Activated naive CD4-positive, alpha-beta T cell treated with anti-CD3 and anti-CD28 coated beads, Interleukin-2, amount 50 U/mL, for 16 hours (primary cell): ENCODE data around the gene EPHA6.
"Not testable (repeated sequence)": the region's sequence is repeated elsewhere in the genome, so short reads cannot be mapped to it uniquely, and the experiment has no call there.

Experiments used
- DNase-seq: peaks from one replicate; pipeline ENCODE4 v3.0.0-alpha.2; 2020

The EPHA6 gene

DNA sequence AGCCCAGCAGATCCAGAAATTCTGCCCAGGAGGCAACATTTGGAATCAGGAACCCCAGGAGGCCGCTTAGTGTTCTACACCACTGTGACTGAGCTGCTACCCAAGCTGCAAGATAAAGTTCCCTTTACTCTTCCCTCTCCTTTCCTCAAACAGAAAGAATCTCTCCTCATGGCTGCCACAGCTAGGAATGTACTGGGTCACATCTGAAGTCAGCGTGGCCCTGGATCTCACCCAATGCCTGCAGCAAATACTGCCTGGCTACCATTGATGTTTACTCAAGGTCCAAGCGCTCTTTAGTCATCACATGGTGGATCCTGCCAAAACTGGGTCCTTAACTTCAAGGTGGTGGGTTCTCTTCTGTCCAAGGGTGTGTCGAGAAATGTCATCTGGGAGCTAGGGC is 382.7 kb downstream of the EPHA6 start:
- DNase-seq, result no peak

DNA sequence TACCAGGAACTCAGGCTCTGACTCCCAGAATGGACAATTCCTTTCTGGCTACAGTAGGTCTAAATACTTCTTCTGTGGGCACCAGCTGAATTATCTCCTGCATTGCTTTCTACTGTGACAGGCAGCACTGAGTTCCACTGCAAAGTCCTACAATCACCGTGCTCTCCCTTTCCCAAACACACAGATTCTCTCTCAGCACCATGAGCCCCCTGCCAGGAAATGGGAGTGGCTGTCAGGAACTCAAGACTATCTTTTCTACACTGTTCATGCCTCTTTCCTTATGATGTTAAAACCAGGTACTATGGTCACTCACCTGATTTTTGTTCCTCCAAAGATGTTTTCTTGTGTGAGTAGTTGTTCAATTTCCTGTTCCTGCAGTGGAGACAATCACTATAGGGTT is 383.4 kb downstream of the EPHA6 start:
- no peak for DNase-seq

GRCh38 chr3:97200387-97200786 is 386.0 kb downstream of the EPHA6 start:
- DNase-seq, result no peak

GRCh38 chr3:97201814-97202213 is 387.4 kb downstream of the EPHA6 start:
- no peak for DNase-seq

- DNase-seq, result no peak
These were observed 414.6 kb downstream of the EPHA6 start for GRCh38 chr3:97228966-97229365.

- DNase-seq, result no peak
These were observed 416.1 kb downstream of the EPHA6 start for GRCh38 chr3:97230486-97230885.

DNA sequence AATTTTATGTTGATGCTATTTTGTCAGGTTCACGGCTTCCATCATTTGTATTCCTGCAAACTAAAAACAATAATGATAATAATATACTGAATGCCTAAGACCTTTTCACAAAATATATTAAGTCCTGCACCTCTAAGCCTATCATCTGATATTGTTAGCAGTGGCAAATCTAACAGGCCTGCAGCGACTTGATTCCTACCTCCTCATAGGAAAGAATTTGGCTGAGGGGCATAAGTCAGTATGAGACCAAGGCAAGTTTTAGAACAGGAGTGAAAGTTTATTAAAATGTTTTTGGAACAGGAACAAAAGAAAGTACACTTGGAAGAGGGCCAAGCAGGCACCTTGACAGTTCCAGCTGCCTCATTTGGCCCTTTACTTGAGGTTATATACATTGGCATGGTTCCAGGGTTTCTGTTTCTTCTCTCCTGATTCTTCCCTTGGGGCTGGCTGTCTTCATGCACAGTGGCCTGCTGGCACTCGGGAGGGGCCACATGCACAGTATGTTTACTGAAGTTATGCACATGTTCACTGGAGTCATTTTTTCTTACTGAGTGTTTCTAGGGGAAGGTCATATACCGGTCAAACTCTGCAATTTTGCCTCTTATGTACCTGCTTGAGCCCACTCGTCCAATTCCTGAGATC is 418.1 kb downstream of the EPHA6 start:
- DNase-seq, result no peak

DNA sequence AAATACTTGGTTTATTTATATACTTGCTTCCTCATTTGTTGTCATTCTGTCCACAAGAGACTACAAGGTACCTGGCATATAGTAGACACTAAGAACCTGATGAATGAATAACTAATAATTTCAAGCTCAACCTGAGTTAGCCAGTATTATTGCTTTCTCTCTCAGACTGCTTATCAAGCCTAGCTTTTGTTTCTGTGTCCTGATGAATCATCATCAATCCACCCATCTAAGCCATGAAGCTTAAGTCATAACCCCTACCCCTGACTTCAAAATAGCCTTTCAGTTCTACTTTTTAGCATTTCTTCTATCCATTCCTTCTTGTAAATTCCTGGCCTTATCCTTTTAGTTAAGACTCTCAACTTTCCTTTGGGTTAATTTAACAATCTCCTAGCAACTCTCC is 420.8 kb downstream of the EPHA6 start:
- DNase-seq, result no peak

- no peak for DNase-seq
These were observed 421.4 kb downstream of the EPHA6 start for GRCh38 chr3:97235611-97236315.

DNA sequence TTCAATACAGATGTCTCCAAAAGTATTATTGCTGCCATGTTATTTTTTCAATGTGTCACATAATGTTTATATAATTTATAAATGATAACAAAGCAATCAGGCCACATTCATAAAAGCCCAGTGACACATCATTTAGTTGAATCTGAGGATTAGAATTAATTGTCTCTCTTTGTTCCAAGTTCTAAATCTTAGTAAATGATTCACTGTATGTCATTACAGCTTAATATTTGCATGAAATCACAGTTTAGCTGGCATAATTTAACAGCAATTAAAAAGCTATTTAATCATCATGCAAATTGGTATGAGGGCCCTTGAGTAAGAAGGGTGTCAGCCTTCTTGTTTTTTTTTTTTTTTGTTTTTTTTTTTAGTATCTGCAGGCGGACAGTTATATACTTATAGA is 427.0 kb downstream of the EPHA6 start:
- DNase-seq, result no peak

- DNase-seq, result no peak
These were observed 431.0 kb downstream of the EPHA6 start for GRCh38 chr3:97245201-97245910.

GRCh38 chr3:97256060-97256459 is 441.7 kb downstream of the EPHA6 start:
- DNase-seq, result no peak

- DNase-seq, result no peak
These were observed 443.7 kb downstream of the EPHA6 start for GRCh38 chr3:97257942-97258697.

DNA sequence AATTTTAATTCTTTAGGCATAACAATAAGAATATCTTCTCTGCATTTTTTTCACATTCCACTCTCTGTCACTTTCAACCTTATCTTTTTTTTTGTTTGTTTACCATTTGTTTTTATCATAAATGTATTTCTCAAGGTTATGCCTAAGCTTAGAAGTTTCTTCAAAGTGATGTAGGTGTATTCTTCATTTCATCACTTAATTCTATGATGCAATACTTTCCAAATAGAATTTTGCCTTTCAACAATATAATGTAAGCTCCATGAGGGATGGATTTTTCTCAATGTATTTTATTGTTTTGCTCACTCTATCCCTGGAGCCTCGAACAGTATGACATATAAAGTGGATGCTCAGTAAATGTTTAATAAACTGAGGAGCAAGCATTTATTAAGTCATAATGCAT is 444.9 kb downstream of the EPHA6 start:
- DNase-seq, result no peak

GRCh38 chr3:97264180-97264579 is 449.8 kb downstream of the EPHA6 start:
- no peak for DNase-seq

GRCh38 chr3:97265237-97266005 is 451.0 kb downstream of the EPHA6 start:
- DNase-seq, result no peak

- DNase-seq, result no peak
These were observed 454.8 kb downstream of the EPHA6 start for GRCh38 chr3:97269202-97269601.

- DNase-seq, result not testable (repeated sequence)
These were observed 462.6 kb downstream of the EPHA6 start for GRCh38 chr3:97276879-97277550.

DNA sequence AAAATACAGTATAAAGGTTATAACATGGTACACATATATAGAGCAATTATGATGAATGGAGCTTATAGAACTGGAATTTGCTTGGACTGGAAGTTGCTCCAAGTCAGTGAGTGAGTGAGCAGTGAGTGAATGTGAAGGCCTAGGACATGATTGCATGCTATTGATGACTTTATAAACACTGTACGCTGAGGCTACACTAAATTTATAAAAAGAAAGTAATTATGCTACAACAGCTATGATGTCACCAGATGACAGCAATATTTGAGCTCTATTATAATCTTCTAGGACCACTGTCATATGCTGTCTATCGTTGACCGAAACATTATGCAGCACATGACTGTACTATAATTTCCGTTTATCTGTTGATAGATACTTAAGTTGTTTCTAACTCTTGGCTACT is 463.3 kb downstream of the EPHA6 start:
- no peak for DNase-seq

DNA sequence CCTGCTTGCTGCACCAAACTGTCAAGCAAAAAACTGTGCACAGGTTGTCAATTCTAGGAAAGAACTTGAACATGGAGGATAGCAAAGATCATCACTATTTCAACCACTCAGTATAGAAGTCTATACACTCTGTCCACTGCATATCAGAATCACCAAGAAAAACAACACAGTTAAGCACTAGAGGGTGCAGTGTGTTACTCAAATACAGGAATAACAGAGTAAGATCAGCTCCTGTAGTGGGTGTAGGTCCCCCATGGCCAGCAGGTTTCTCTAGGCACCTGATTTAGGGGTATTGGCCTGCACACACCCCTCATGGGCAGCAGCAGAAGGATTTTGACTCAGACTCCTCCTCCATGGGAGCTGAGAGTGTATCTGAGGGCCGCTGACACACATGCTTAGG is 464.1 kb downstream of the EPHA6 start:
- no peak for DNase-seq

- no peak for DNase-seq
These were observed 477.5 kb downstream of the EPHA6 start for GRCh38 chr3:97291901-97292300.

DNA sequence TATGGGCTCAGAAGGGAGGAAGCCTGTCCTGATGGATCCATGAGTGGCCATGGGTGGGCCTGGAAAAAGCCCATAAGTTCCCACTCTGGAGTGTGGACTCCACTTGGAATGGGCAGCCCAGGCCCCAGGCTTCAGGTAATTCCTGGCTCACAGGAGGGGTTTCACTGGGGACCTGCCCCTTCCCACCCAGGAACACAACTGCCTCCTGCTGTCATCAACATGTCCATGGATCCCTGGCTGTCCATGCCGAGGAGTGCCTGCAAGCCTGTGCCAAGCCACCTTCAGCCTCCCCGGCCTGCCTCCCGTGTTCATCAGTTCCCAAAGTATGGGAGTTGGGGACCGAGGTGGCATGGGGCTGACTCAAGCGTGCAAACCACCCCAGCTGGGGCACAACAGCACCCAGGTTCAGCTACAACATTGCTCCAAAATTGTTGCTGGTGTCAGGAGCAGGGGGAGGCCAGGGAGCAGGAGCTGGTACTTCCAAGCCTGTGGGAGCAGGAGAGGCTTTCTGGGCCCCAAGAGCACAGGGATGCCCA is 479.3 kb downstream of the EPHA6 start:
- no peak for DNase-seq
